IPS-18c (cell line): ENCODE measurements around the gene VSTM2A.
A peak's percentile ranks its signal among the peaks of the same experiment; 100 is the strongest.
"Not testable (repeated sequence)": the region's sequence is repeated elsewhere in the genome, so short reads cannot be mapped to it uniquely, and the experiment has no call there.

Source experiments
- H3K4me3 ChIP-seq: 2 replicates; pipeline ENCODE4 v1.7.0; 2013; ENCODE audit warnings: low read depth, mild to moderate bottlenecking, low read length, moderate library complexity; ENCODE audit not compliant: insufficient read depth
- H3K9me3 ChIP-seq: one replicate; pipeline ENCODE4 v1.6.1; 2013; ENCODE audit warnings: mild to moderate bottlenecking, low read length, moderate library complexity; ENCODE audit not compliant: control insufficient read depth, insufficient read depth

VSTM2A gene, protein sequence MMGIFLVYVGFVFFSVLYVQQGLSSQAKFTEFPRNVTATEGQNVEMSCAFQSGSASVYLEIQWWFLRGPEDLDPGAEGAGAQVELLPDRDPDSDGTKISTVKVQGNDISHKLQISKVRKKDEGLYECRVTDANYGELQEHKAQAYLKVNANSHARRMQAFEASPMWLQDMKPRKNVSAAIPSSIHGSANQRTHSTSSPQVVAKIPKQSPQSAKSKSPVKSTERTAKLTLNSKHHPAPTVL

DNA sequence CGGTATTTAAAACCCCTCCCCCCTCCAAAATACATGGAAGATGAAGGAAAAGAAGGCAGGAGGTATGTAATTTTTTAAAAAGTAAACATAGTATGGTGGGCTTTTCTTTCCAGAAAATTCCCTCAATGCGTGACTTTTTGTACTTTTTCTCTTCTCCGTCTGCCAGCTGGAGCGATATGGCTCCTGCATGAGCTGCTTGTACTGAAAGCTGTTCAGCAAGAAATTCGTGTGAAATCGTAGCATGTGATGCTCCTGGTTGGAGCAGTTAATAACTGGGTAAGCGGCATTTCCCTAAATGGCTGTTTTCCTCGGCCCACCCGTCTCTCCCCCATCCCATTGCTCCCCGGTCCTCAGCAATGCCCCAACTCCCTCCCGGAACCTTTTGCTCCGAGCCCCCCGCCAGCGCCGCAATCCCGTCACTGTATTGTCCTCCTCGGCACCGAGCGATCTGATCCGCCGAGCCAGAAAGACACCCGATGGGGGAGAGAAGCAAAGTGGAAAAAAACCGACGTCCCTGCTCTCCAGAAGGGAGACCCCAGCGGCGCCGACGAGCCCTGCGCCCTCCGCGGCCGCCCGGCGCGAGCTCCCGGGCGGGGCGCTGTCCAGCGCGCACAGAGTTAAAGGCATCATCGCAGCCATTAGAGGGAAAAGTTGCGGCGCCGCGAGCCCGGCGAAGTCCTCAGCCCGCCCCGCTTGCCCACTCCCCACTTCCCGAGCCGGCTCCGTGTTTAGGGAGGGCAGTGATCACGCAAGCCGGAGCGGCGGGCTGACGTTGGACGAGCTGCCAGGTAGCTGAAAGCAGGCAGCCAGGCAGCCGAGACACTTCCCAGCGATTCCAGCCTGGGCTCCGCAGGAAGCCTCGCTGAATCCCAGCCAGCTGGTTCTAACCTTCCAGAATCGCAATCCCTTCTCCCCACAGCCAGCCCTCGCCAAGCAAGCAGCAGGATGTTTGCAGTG lies at the start of gene VSTM2A:
VSTM2A (plus strand) TSS at position 707 of the 957 bp plus-strand sequence. CDS start 356 bp downstream, outside the sequence.
- peak within 1 kb of the TSS; percentile 66 for H3K4me3 ChIP-seq
- no peaks in the 10 kb centered on the region for H3K9me3 ChIP-seq

DNA sequence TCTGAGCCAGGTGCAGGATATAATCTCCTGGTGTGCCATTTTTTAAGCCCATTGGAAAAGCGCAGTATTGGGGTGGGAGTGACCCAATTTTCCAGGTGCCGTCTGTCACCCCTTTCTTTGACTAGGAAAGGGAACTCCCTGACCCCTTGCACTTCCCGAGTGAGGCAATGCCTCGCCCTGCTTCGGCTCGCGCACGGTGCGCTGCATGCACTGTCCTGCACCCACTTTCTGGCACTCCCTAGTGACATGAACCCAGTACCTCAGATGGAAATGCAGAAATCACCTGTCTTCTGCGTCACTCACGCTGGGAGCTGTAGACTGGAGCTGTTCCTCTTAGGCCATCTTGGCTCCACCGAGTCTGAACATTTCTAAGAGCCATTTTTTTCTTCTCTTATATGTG lies 37.6 kb upstream of the VSTM2A start:
- not testable (repeated sequence) for H3K9me3 ChIP-seq, H3K4me3 ChIP-seq

DNA sequence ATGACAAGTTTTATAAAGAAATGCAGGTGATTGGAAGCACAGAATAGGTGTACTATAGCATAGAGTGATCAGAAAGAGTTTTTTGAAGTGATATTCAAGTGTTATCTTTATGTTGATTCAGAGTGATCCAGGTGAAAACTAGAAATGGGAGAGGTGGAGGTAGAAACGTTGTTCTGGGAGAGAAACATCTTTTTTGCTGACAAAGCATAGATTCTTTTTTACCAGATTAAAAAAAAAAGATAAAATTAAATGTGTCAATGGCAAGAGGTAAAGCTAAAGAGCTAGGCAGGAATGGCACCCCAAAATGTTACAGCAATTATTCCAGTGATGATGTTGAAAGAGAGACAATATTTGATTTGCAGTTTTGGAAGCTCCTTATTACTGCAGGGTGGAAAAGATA lies 12.6 kb upstream of the VSTM2A start:
- Histone ChIP-seq H3K9me3 (no peaks in the 10 kb centered on the region), H3K4me3 (no peak overlapping the region)

DNA sequence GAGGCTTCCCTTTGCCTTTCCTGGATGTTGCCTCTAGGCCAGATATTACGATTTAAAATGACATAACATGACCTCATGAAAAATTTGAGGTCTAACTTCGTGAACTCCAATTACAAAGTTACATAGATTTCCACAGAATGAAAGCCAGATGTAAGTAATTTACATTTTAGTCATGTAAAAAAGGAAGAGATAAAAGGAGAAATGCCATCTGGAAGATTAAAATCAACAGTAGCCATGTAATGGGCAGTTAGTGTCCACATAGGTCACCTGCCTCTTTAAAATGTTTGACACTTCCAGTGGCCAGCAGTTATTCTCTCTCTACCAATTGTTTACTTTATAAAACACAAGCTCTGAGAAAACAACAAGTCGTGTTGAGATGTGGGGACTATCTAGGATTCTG lies 4.1 kb upstream of the VSTM2A start:
- Histone ChIP-seq H3K4me3 (no peak overlapping the region), H3K9me3 (no peaks in the 10 kb centered on the region)

DNA sequence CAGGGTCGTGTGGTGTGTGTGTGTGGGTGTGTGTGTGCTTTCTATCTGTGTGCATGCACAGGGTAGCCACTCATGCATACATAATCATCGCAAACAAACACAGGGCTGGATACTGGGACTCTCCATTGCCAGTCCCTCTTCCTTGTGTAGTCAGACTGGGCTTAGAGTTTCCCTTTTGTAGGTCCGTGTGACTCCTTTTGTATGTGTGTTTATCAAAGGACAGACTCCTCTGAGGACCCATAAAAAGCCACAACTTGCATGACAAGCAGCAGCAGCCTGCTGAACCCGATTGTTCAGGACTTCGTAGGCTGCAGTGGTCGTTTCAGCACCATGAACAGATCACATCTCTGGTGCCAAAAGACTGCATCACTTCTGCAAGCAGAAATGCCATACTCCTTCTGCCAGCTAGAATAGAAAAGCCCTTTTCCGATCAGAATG lies 895 bp downstream of the VSTM2A start:
- no peaks in the 10 kb centered on the region for H3K9me3 ChIP-seq
- H3K4me3 ChIP-seq, result no peak overlapping the region

DNA sequence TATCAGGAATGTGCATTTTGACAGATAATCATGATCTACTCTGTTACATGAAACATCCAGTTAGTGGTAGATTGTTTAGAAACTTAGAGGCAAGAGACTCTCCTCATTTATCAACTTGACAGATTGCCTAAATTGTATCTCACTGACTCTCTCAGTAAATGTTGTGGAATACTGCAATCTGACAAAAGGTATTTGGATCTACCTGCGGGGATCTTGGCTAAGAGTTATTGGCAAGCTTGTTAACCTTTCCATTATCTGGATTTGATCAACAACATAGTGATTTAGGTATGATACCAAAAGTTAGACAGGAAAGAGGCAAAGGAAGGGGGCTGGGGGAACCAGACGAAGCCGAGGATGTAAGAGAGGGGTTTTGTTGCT lies 2.0 kb downstream of the VSTM2A start:
- peak overlapping the region; percentile 68 for H3K4me3 ChIP-seq
- no peaks in the 10 kb centered on the region for H3K9me3 ChIP-seq

DNA sequence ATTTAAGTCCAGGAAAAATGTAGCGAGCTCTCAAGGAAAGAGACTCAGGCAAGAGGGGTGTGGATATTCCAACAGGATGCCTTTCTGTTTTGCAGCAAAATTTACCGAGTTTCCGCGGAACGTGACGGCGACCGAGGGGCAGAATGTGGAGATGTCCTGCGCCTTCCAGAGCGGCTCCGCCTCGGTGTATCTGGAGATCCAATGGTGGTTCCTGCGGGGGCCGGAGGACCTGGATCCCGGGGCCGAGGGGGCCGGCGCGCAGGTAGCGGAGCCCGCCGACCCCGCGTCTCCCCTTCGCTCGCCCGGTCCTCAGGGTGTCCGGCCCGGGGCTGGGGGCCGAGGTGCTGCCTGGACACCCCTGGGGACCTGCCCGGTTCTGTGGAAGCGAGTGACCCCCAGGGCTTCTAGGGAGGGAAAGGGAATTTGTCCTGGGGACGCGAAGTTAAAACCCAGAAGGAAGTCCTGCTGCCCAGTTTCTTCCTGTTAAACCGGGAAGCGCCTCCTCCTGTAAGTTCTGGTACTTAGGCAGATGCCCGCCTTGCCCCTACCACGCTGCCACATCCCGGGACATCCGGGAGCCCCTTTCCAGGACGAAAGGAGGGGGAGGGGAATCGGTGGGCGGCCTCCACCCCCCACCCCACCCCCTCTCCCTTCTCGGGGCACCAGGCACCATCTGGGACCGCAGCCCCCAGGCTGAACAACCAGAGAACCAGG lies 2.5 kb downstream of the VSTM2A start:
- Histone ChIP-seq H3K9me3 (no peaks in the 10 kb centered on the region), H3K4me3 (peak overlapping the region; percentile 68)

DNA sequence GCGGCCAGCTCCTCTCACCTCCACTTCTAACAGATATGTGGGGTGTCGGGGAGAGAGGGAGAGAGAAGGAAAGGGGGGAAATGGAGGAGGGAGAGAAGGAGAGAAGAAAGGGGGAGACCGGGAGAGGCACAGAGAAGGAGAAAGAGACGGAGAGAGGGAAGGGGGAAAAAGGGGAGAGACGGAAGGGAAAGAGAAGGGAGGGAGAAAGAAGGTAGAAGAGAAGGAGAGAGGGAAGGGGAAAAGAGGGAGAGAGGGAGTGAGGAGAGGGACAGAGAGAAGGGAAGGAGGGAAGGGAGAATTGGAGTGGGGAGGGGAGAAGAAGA lies 3.0 kb downstream of the VSTM2A start:
- Histone ChIP-seq H3K9me3 (no peaks in the 10 kb centered on the region), H3K4me3 (peak overlapping the region; percentile 68)

DNA sequence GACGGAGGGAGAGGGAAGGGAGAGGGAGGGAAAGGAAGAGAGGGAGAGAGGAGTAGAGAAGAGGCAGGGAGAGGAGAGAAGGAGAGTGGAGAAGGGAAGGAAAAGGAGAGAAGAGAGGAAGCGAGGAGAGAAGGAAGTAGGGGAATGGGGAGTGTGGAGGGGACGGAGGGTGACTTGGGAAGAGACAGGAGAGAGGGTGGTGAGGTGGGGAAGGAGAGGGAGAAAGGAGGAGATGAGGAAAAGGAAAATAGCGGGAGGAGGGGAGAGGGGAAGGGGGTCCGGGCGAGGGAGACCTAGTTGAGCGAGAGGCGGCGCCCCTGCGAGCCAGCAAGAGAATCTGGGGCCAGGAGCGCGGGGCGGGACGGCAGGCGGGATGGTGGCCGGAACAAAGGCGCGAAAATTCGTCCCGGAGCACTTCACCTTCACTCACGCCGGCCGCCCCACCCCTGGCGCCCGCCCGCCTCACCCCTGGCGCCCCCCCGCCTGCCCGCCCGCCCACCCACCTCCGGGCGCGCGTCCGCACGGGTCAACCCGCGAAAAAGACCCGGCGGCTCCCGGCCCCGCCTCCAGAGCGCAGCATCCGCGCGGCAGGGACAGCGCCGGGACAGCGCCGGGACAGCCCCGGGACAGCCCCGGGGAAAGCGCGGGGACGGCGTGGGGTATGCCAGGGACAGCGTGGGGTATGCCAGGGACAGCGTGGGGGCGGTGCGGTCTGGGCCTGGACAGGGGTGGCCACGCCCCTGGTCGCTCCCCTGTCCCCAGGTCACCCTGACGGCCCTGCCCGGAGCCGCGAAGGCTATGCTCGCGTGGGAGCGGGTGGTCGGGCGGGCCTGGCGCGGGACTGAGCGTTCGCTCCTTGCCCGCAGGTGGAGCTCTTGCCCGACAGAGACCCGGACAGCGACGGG lies 4.2 kb downstream of the VSTM2A start:
- Histone ChIP-seq H3K9me3 (no peaks in the 10 kb centered on the region), H3K4me3 (peak overlapping the region; percentile 71)

DNA sequence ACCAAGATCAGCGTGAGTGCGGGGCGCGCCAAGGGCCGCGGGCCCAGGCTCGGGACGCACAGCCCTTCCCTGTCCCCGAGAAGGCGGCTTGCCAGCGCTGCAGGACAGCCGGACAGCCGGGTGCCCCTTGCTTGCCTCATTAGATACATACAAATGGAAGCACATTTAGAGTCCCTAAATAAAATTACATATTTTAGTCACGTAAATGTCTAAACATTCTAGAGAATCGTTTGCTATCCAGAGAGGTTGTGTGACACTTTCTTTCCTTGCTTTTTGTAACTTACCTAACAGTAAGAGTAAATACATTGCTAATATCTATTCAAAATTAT lies 4.8 kb downstream of the VSTM2A start:
- Histone ChIP-seq H3K9me3 (no peaks in the 10 kb centered on the region), H3K4me3 (peak overlapping the region; percentile 71)

DNA sequence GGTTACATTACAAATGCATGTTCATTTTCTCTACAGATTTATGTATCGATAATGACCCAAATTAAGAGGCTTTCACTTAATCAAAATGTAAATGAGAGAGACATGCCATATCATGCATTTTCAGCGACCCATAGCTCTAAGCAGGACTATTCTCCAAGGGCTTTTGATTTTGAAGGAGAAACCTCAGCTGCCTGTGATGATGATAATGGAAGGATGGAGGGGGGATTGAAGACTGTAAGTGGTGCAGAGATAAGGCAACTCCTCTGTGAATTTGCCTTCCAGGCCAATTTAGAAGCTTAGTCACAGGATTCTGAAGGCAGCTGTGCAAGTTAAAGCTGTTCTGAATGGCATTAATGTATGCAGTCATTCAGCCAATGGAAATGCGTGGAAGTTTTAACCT lies 8.3 kb downstream of the VSTM2A start:
- Histone ChIP-seq H3K4me3 (no peak overlapping the region), H3K9me3 (no peaks in the 10 kb centered on the region)

DNA sequence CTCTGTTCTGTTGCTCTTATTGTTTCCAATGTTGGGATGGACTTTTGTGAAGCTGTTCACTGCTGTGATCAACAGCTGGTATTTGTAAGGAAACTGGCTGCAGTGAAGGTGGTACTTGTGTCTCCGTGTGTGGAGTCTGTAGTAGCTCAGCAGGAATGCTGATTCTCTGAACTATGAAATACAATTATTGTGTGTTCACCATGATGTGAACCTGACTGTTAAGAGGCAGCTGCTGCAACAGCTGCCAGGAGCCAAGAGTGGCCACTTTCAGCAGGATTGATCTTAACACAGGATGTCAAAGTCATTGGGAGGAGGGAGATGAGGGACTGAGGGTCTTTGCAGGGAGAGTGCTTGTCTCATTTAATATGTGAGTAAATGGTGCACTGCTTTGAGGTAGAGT lies 13.9 kb downstream of the VSTM2A start:
- Histone ChIP-seq H3K9me3 (no peaks in the 10 kb centered on the region), H3K4me3 (no peak overlapping the region)

DNA sequence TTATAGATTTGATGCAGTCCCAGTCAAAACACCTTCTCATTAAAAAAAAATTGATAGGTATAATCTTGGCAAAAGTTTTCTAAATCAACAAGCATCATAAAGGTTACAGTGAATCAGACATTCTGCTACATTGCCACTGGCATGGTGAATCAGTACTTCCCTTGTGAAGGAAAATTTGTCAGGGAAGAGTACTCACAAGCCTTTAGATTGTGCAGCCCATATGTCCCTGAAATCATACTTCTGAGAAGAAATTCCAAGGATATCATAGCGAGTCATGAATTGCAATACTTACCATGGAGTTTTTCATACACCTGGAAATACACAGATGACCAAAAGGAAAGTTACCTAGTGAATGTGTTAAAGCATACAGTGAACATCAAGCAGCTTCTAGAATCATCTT lies 17.2 kb downstream of the VSTM2A start:
- H3K4me3 ChIP-seq, result no peak overlapping the region
- no peaks in the 10 kb centered on the region for H3K9me3 ChIP-seq

DNA sequence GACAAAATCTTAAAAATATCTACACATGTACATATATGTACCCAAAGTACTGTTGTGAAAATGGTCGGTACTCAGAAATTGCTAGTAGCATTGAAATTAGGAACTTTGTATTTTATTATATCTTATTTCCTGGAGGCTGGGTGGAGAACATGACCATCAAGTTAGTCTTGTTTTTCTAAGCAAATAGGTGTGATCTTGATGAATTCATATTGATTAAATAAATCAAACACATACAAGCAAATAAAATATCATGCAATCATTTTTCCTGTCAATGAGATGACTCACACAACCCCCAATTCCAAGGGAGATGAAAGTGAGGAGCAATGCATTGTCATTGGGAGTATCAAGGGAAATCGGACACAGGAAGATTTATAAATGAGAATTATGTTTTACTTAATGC lies 18.0 kb downstream of the VSTM2A start:
- no peak overlapping the region for H3K4me3 ChIP-seq
- no peaks in the 10 kb centered on the region for H3K9me3 ChIP-seq

DNA sequence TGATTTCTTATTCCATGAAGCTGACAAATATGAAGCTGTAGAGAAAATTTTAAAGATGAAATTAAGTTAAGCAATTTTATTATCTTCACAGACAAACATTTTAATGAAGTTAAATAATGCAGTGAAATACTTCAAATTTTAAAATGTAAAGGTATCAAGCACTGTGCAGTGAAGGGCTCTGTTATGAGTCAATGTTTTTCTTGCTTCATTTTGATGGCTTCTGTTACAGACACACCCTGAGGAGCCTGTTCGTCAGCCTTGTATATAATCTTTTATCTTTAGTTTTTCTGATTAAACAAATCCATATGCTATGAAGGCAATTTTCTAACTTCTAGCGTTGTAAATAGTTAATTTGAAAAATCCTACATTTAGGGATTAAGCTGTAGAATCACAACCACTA lies 18.5 kb downstream of the VSTM2A start:
- Histone ChIP-seq H3K9me3 (no peaks in the 10 kb centered on the region), H3K4me3 (no peak overlapping the region)

DNA sequence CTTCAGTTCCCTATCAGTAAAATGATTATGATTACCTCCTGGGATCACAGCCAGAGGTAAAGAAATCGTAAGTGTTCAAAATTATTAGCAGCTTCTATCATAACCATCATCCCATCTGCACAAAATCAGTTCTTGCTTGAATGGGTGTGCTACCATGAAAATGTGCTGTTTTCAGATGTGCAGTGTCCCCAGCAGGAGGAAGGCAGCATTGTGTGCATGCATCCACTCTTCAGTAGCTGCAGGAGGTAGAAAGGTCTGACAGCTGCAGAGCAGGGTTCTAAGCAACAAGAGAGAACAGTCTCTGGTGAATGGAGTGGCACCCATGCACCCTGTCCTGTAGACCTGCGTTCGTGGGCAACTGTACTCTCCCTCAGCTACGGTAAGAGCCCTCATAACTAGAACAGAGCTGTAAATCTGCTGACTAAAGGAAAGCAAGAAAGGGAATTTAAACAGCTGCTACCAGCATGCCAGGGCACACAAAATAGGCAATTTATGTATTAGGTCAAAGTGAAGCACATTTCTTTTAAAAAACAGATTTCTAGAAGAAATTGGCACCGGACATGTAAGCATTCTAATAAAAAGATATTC lies 21.2 kb downstream of the VSTM2A start:
- Histone ChIP-seq H3K9me3 (no peaks in the 10 kb centered on the region), H3K4me3 (no peak overlapping the region)

DNA sequence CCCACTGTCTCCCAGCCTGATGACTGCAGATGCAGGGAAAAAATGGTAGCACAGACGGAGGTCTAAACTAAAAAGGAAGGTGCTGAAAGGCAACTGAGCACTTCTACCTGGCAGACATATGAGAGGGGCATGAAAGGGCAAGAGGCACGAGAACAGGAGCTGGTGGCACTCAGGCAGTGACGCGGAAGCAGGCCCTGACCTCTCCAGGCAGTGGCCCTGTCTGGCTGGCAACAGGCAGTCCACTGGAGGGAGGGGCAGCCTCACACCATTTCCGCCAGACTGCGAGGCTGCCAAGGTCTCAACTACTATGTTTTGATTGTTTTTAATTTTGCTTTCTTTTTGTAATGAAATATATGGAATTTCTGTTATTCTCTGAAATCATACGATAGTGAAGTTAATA lies 23.3 kb downstream of the VSTM2A start:
- H3K9me3 ChIP-seq, result no peaks in the 10 kb centered on the region
- no peak overlapping the region for H3K4me3 ChIP-seq
